MM.1S (cell line): Measurements from ENCODE around the gene MPL.

Experiments used
- DNase-seq: peaks from one replicate; pipeline ENCODE4 v3.0.0-alpha.2; 2015
- H2AFZ ChIP-seq: fragments of 300-600 bp; sonication (generic); 2 replicates; pipeline ENCODE4 v1.6.0; 2016; ENCODE audit warnings: antibody characterized with exemption, low read length
- H3F3A ChIP-seq: fragments of 300-600 bp; sonication (generic); 2 replicates; pipeline ENCODE4 v1.6.1; 2016; ENCODE audit warnings: mild to moderate bottlenecking, antibody characterized with exemption, low read length, moderate library complexity, mixed read lengths; ENCODE audit not compliant: insufficient read depth
- H3K27ac ChIP-seq: fragments of 300-600 bp; sonication (generic); 2 replicates; pipeline ENCODE4 v1.5.1; 2016; ENCODE audit warnings: mild to moderate bottlenecking, low read length
- H3K27me3 ChIP-seq: fragments of 300-600 bp; sonication (generic); replicated peaks from 2 replicates; pipeline ENCODE4 v1.6.0; 2016; ENCODE audit warnings: low read length; ENCODE audit not compliant: insufficient read depth
- H3K36me3 ChIP-seq: fragments of 300-600 bp; sonication (generic); replicated peaks from 2 replicates; pipeline ENCODE4 v1.6.1; 2016; ENCODE audit warnings: mild to moderate bottlenecking, low read length, mixed read lengths; ENCODE audit not compliant: insufficient read depth
- H3K4me1 ChIP-seq: fragments of 300-600 bp; sonication (generic); 2 replicates; pipeline ENCODE4 v1.6.1; 2016; ENCODE audit warnings: low read length, mixed read lengths
- H3K4me2 ChIP-seq: fragments of 300-600 bp; sonication (generic); 2 replicates; pipeline ENCODE4 v1.6.0; 2016; ENCODE audit warnings: low read depth, low read length
- H3K4me3 ChIP-seq: fragments of 300-600 bp; sonication (generic); 2 replicates; pipeline ENCODE4 v1.5.1; 2016; ENCODE audit warnings: low read length, mixed read lengths
- H3K79me2 ChIP-seq: fragments of 300-600 bp; sonication (generic); 2 replicates; pipeline ENCODE4 v1.6.1; 2016; ENCODE audit warnings: mixed run types, low read length, mixed read lengths
- H3K9ac ChIP-seq: fragments of 300-600 bp; sonication (generic); 2 replicates; pipeline ENCODE4 v1.6.1; 2016; ENCODE audit warnings: low read length, mixed read lengths
- H3K9me2 ChIP-seq: fragments of 300-600 bp; sonication (generic); replicated peaks from 2 replicates; pipeline ENCODE4 v1.6.1; 2016; ENCODE audit warnings: mild to moderate bottlenecking, low read length, mixed read lengths; ENCODE audit not compliant: insufficient read depth
- H3K9me3 ChIP-seq: fragments of 300-600 bp; sonication (generic); replicated peaks from 2 replicates; pipeline ENCODE4 v1.6.1; 2016; ENCODE audit warnings: mild to moderate bottlenecking, low read length, mixed read lengths; ENCODE audit not compliant: insufficient read depth
- H4K20me1 ChIP-seq: fragments of 300-600 bp; sonication (generic); 2 replicates; pipeline ENCODE4 v1.6.1; 2016; ENCODE audit warnings: mild to moderate bottlenecking, low read length, moderate library complexity, mixed read lengths; ENCODE audit not compliant: insufficient read depth
- CTCF ChIP-seq: fragments of 300-600 bp; sonication (generic); IDR thresholded peaks from 2 replicates; pipeline ENCODE4 v1.5.1; 2016; ENCODE audit warnings: antibody characterized with exemption, low read length, mixed read lengths
- EZH2 ChIP-seq: fragments of 300-600 bp; sonication (generic); optimal IDR thresholded peaks from 2 replicates; pipeline ENCODE3; 2017; ENCODE audit warnings: low read depth, mild to moderate bottlenecking, antibody characterized with exemption, low read length, mixed read lengths
- EZH2phosphoT487 ChIP-seq: fragments of 300-600 bp; sonication (generic); IDR thresholded peaks from 2 replicates; pipeline ENCODE4 v1.6.1; 2018; ENCODE audit warnings: antibody characterized with exemption, low read length

MPL gene

GRCh38 chr1:43334453-43335205 is 3.0 kb upstream of the MPL start:
- H3K9ac ChIP-seq: no peak overlapping the region
- no peaks in the 10 kb centered on the region for H3F3A ChIP-seq
- no peaks in the 10 kb centered on the region for H3K4me1 ChIP-seq
- no peaks in the 10 kb centered on the region for H3K36me3 ChIP-seq
- H3K4me2 ChIP-seq: no peak overlapping the region
- no peak overlapping the region for H2AFZ ChIP-seq
- H3K27ac ChIP-seq: no peak overlapping the region
- no peaks in the 10 kb centered on the region for H3K9me3 ChIP-seq
- TF ChIP-seq EZH2phosphoT487: no peak
- no peak for TF ChIP-seq CTCF
- TF ChIP-seq EZH2: no peak
- 0 out of 2 replicates have a peak, but pooled peaks cover 3% of the 10 kb centered on the region for H3K27me3 ChIP-seq
- no peaks in the 10 kb centered on the region for H4K20me1 ChIP-seq
- no peaks in the 10 kb centered on the region for H3K79me2 ChIP-seq
- DNase-seq: no peak
- H3K9me2 ChIP-seq: no peaks in the 10 kb centered on the region
- no peak overlapping the region for H3K4me3 ChIP-seq

GRCh38 chr1:43338001-43338400 is 383 bp downstream of the MPL start:
- no peak overlapping the region for H3K27ac ChIP-seq
- H3K4me2 ChIP-seq: no peak overlapping the region
- H3K36me3 ChIP-seq: no peaks in the 10 kb centered on the region
- no peak overlapping the region for H2AFZ ChIP-seq
- no peaks in the 10 kb centered on the region for H3K9me3 ChIP-seq
- no peaks in the 10 kb centered on the region for H3F3A ChIP-seq
- H3K9ac ChIP-seq: no peak overlapping the region
- no peaks in the 10 kb centered on the region for H3K4me1 ChIP-seq
- H3K79me2 ChIP-seq: no peaks in the 10 kb centered on the region
- no peaks in the 10 kb centered on the region for H4K20me1 ChIP-seq
- TF ChIP-seq EZH2 (no peak), EZH2phosphoT487 (no peak), CTCF (no peak)
- DNase-seq: no peak
- no peaks in the 10 kb centered on the region for H3K9me2 ChIP-seq
- no peak overlapping the region for H3K4me3 ChIP-seq
- peaks cover 8% of the 10 kb centered on the region; the same call in 1 of the 2 replicates for H3K27me3 ChIP-seq

GRCh38 chr1:43339584-43340232 is 2.1 kb downstream of the MPL start:
- Histone ChIP-seq H3K4me1 (no peaks in the 10 kb centered on the region), H3K79me2 (no peaks in the 10 kb centered on the region), H3F3A (no peaks in the 10 kb centered on the region), H3K9ac (no peak overlapping the region), H3K4me3 (no peak overlapping the region), H2AFZ (no peak overlapping the region), H3K27ac (no peak overlapping the region), H3K9me3 (no peaks in the 10 kb centered on the region), H3K36me3 (no peaks in the 10 kb centered on the region), H3K4me2 (no peak overlapping the region), H4K20me1 (no peaks in the 10 kb centered on the region), H3K27me3 (peaks cover 6% of the 10 kb centered on the region; the same call in 1 of the 2 replicates), H3K9me2 (no peaks in the 10 kb centered on the region)
- TF ChIP-seq EZH2phosphoT487: no peak
- no peak for TF ChIP-seq CTCF
- TF ChIP-seq EZH2: no peak
- no peak for DNase-seq
